AG09319 (cell line): ENCODE results near the gene ANXA9.

Source experiments
- DNase-seq: peaks from one replicate; pipeline ENCODE4 v3.0.0-alpha.2; 2010; ENCODE audit warnings: low read depth; ENCODE audit errors: extremely low read depth
- TF ChIP-seq, protein P1 (sequence below): IDR thresholded peaks from 2 replicates; pipeline ENCODE4 v1.5.1; 2011; ENCODE audit warnings: low read depth, mild to moderate bottlenecking, inconsistent platforms, low read length, moderate library complexity

Gene ANXA9

DNA sequence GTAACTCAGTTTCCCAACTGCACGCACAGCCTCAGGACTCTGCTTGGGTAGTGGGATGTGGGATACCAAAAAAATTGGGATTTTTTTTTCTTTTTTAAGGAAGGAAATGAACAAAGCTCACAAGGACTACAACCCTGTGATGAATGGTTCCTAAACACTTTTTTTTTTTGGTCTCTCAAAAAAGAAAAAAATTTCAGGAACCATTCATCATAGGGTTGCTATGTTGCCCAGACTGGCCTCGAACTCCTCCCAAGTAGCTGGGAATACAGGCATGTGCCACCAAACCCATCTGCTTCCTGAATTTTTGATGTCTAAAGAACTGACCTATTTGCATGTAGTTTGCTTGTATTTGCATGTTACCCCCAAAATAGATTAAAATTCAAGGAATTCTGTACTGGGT, 17.8 kb downstream of the ANXA9 start:
- TF ChIP-seq, protein P1, sequence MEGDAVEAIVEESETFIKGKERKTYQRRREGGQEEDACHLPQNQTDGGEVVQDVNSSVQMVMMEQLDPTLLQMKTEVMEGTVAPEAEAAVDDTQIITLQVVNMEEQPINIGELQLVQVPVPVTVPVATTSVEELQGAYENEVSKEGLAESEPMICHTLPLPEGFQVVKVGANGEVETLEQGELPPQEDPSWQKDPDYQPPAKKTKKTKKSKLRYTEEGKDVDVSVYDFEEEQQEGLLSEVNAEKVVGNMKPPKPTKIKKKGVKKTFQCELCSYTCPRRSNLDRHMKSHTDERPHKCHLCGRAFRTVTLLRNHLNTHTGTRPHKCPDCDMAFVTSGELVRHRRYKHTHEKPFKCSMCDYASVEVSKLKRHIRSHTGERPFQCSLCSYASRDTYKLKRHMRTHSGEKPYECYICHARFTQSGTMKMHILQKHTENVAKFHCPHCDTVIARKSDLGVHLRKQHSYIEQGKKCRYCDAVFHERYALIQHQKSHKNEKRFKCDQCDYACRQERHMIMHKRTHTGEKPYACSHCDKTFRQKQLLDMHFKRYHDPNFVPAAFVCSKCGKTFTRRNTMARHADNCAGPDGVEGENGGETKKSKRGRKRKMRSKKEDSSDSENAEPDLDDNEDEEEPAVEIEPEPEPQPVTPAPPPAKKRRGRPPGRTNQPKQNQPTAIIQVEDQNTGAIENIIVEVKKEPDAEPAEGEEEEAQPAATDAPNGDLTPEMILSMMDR = no peak
- no peak for DNase-seq

DNA sequence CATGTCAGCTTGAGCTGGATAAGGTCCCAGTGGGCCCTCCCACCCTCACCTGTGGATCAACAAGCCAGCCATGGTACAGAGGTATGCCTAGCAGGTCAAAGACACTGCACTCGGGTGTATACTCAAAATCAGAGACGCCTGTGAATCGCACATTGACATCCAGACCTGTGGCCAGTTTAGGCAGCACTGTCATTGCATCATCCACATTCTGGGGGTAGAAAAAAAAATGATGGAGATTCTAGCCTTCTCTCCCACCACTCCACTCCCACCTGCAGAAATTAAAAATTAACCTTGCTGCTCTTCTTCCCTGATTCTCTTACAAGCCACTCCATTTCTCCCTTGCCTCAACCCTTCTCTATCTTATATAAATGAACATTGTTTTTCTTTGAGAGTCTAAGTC, 18.3 kb downstream of the ANXA9 start:
- TF ChIP-seq, protein P1 = no peak
- no peak for DNase-seq

DNA sequence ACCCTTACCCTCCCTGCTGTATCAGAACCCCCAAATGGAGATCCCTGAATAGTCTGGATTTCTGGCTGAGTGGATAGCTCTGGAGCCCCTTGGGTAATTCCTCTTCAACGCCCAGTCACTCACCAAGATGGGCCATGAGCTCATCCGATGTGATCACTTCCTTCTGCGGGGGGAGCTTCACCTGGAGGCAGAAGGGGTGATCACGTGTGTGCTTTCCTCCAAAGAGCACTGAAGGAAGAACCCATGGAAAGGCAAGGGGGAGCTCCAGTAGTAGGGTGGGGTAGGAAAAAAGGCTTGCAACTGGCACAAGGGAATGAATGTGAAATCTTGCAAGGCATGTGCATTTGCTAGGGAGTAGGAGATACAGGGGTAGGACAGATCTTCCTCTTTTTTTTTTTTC, 19.5 kb downstream of the ANXA9 start:
- TF ChIP-seq, protein P1 = no peak
- DNase-seq = no peak

DNA sequence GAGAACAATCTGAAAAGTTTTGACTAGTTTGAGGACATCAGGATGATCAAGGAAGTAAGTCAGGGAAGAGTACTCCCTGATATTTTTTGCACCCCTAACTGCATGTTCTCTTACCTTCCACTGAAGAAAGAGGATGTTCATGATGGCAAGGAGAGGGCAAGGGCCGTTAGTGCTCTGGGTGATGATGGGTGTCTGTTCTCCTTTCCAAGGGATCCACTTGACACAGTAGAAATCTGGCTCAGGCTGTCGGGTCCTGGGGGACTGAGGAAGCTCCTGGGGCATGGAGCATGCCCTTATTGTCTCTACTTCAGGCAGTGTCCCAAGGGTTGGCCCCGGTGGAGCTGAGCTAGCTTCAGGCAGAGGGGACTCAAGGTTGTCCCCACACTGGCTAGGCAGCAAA, 20.0 kb downstream of the ANXA9 start:
- TF ChIP-seq, protein P1 = no peak

DNA sequence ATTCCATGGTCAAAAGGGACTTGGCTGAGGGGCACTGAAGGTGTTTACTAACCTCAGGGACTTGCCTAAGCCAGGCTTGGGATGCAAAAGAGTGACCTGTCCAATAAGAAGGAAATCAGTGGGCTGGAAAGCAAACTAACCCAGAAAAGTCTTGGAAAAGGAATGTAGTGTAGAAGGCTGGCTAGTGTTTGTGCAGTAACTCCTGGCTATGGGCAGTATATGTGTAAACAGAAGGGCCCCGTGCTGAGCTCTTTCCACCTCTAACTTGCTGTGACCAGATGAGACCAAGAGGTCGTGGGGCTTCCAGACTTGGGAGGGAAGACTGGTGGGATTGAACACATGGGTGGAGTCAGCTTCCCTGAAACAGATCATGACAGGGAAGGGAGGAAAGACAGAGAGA, 20.5 kb downstream of the ANXA9 start:
- no peak for DNase-seq
- TF ChIP-seq, protein P1 = no peak

More for the DNA sequence above, 20.0 kb downstream of the ANXA9 start:
- no peak for DNase-seq

DNA sequence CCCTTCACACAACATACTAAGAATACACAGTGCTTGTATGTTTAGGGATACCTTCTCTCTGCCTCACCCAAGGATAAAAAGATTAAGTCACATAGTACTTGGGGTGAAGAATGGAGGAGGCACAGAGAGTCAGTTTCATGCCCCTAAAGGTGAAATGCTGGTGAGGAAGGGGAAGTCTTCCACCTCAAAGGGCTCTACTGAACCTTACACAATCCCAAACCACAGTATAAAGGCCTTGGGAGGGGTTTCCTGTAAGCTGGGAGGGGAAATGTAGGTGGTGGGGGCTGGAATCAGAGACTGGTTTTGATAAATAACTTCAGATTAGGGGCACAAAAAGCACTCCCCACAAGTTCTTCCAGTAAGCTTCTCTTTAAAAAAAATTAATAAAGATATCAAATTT, 21.1 kb downstream of the ANXA9 start:
- TF ChIP-seq, protein P1 = no peak
- DNase-seq = no peak

DNA sequence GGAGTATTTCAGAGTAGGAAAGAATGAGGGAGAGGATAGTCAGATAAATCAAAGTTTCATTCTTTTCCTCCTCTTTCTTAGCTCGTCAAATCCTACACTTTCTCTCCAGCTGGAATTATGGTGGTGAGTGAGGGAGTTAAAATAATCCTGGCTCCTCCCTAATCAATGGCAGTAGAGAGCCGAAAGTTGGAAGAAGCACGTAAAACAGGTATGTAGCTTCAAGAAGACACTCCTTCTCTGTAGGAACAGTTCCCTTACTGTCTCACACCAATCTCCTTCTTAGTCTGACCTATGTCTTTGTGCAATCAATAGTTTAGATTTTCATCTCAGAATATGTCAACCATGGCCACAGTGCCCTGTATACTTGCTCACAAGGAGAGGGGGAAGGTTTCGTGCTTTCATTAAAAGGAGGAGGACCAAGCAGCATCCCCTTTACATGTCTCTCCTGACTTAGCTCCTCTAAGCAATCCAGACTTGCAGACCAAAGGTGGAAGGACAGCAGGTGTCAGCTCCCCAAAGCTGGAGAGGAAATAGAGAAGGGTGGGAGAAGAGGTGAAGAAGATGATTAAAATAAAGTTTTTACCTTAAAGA, 23.7 kb downstream of the ANXA9 start:
- no peak for DNase-seq
- TF ChIP-seq, protein P1 = no peak
